GM21529 (cell line): ENCODE results near the gene ANKRD55.
"Not testable (repeated sequence)": the region's sequence is repeated elsewhere in the genome, so short reads cannot be mapped to it uniquely, and the experiment has no call there.

Experiments used
- ATAC-seq: cut with Tn5 transposase; IDR thresholded peaks from one replicate; pipeline ENCODE4 v1.9.1; 2021; ENCODE audit not compliant: unreplicated experiment

The ANKRD55 gene

DNA sequence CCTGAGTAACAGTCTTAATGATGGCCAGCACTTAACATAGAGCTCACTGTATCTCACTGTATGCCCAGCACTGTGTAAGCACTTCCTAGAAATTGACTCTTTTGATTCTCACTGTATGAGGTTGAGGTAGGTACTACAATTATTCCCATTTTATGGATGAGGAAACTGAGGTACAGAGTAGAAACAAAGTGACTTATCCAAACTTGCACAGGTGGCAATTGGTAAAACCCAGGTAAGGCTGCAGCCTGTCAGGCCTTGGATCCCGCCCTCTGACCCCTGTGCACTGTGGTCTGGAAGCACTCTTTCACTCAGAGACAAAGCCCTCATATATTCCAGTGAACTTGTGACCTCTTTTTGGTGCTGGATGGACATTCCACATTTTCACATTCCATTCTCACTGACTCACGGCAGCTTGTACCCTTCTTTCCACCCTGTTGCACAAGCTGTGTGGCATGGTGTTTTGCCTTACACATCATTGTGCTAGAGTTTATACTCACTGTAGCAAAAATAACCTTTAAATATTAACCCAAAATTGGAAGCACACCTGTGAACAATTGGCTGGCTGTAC lies 21.7 kb downstream of the ANKRD55 start:
- ATAC-seq, result no peak

DNA sequence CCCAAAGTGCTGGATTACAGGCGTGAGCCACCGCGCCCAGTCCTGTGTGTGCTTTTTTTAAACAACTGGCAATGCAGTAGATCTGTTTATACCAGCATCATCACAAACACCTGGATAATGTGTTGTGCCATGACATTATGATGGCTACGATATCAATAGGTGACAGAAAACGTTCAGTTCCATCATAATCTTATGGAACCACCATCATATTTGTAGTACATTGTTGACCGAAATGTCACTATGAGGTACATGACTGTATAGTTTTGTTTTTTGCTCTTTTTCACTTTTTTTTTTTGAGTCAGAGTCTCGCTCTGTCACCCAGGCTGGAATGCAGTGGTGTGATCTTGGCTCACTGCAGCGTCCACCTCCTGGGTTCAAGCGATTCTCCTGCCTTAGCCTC lies 24.4 kb downstream of the ANKRD55 start:
- ATAC-seq, result no peak

DNA sequence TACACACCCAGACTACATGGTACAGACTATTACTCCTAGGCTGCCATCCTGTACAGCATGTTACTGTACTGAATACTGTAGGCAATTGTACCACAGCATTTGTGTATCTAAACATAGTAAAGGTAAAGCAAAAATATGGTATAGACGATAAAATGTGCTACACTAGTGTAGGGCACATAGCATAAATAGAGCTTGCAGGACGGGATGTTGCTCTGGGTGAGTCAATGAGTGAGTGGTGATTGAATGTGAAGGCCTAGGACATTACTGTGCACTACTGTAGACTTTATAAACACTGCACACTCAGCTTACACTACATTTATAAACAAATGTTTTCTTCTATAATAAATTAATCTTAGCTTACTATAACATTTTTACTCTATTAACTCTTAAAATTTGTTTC lies 25.6 kb downstream of the ANKRD55 start:
- ATAC-seq, result no peak

DNA sequence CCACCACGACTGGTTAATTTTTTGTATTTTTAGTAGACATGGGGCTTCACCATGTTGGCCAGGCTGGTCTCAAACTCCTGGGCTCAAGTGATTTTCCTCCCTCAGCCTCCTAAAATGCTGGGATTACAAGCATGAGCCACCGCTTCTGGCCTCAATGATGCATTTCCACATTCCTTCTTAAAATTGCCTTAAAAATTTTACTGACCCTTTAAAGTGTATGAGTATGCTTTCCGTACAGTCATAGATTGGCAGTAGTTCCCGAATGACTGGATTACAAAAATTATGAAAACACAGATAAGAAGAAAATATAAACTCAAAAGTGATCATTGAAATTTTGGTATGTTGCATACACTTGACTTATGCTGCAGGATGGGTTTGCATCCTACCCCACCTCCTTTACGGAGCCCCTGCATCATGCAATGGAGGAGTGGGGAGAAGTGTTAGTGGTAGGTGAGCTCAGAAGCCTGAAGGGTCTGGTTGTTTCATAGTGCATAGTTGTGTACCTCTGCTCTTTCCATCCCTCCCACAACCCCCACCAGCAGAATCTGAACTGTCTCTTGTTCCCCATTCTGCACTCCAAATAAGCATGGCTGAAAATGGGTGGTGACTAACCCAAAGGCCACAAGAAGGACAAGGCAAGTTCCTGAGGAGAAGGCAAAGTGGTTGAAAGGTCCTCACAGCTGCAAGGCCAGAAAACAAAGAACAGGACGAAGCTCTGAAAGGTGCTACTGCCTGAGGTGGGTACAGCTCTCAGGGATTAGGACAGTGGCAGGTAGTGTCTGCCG lies 26.8 kb downstream of the ANKRD55 start:
- no peak for ATAC-seq

DNA sequence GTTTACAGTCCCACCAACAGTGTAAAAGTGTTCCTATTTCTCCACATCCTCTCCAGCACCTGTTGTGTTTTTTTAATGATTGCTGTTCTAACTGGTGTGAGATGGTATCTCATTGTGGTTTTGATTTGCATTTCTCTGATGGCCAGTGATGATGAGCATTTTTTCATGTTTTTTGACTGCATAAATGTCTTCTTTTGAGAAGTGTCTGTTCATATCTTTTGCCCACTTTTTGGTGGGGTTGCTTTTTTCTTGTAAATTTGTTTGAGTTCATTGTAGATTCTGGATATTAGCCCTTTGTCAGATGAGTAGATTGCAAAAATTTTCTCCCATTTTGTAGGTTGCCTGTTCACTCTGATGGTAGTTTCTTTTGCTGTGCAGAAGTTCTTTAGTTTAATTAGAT lies 29.2 kb downstream of the ANKRD55 start:
- ATAC-seq, result not testable (repeated sequence)

DNA sequence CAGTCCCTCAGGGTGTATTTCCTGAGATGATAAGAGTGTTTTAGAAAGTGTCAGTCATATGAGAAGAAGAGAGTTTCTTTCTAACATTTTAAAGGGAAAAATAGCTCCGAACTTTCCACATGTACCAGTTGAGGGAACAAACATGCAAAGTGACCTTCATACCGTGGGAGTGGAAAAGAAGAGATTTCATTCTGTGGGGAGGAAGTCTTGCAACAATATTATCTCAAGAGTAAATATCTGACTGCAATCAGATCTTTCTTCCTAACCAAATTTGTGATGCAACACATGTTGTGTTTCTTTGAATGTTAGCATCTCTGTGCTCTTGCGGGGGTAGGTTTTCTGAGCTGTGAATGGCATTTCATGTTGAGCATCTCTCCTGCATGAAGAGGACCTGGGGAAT lies 30.6 kb downstream of the ANKRD55 start:
- no peak for ATAC-seq

DNA sequence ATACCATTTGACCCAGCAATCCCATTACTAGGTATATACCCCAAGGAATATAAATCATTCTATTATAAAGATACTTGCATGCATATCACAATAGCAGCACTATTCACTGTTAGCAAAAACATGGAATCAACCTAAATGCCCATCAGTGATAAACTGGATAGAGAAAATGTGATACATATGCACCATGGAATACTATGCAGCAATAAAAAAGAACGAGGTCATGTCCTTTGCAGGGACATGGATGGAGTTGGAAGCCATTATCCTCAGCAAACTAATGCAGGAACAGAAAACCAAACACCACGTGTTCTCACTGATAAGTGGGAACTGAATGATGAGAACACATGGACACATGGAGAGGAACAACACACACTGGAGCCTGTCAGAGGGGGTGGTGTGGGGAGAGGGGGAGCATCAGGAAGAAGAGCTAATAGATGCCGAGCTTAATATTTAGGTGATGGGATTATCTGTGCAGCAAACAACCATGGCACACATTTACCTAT lies 31.3 kb downstream of the ANKRD55 start:
- ATAC-seq, result not testable (repeated sequence)

DNA sequence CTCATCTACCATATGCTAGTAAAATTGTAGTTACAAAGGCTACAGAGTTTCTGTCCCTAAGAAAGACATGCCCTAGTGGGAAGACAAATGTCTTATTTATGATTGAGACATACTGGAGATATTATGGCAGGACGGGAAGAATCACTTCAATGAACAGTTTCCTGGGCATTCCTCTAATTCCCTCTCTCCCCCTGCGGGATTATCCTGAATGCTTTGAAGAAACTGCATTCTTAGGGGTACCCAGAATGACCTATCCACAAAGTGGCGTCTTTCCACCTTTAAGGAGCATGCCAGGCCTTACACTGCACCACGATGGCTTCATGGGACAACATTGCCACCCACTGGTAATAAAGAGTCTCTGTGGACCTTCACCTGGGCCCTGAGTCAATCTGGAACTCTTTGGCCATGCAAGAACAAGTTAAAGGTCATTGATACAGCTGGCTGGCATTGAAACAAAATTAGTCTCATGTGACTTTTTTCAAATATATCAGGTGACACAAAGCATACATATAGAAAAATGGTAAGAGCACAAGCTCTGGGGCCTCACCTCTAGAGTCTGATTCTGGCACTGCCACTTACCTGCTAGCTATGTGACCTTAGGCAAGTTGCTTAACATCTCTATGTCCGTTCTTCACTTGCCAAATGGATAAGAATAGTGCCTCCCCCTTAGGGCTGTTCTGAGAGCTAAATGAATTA lies 32.0 kb downstream of the ANKRD55 start:
- peak; percentile 99 for ATAC-seq

DNA sequence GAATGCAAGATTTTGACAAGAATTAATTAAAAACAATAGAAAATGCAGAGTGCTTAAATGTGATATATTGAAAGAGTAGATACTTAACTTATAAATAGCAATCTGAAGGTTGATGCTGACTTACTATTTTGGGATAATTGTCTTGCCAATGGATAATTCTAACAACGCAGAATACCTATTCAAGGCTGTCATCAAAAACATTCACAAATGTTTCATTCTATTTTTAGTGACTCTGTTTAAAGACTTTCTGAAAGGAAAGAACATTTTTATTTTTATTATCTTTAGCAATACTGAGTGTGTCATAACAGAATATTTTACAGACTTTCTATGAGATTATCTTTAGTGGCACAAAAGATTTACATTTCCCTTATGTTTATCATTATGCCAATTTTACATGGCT lies 38.1 kb downstream of the ANKRD55 start:
- no peak for ATAC-seq

DNA sequence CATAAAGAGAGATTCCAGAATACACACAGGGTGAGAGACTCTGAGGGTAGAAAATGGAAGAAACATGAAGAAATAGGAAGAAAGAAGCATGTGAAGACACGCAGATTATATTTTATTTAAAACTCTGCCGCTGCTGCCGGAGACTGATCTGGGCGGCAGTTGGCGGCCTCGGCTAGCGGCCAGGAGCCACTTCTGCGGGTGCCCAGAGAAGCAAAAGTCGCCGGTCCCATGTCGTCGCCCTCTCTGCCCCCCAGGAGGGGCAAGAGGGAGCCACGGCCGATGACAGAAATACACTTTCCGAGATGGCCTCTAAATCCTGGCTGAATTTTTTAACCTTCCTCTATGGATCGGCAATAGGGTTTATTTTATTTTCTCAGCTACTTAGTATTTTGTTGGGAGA lies 40.9 kb downstream of the ANKRD55 start:
- no peak for ATAC-seq

DNA sequence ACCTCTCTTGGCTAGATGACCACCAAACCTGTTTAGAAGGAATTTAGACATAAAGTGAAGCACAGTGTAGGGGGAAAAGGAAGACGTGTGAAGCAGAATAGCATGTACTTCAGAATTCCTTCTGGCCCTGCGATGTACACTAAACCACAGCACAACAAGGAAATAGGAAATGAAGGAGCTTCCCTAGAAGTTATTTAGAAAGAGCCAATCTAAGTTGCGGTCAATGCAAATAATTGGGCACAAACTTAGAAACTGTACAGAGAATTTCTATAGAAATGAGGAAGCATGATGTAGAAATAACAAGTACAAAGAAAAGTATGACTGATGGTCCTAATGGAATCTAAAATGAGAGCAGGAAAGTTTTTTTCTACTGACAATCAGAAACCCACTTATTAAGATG lies 41.5 kb downstream of the ANKRD55 start:
- ATAC-seq, result no peak

DNA sequence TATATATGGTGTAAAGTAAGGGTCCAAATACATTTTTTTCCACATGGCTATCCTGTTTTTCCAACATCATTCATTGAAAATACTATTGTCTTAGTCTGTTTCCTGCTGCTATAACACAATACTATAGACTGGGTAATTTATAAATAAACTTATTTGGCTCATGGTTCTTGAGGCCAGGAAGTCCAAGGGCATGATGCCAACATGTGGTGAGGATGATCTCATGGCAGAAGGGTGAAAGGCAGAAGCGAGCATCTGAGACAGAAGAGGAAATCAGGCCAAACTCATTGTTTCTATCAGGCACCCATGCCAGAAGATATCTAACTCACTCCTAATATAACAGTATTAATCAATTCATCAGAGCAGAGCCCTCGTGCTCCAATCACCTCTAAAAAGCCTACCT lies 42.6 kb downstream of the ANKRD55 start:
- no peak for ATAC-seq

DNA sequence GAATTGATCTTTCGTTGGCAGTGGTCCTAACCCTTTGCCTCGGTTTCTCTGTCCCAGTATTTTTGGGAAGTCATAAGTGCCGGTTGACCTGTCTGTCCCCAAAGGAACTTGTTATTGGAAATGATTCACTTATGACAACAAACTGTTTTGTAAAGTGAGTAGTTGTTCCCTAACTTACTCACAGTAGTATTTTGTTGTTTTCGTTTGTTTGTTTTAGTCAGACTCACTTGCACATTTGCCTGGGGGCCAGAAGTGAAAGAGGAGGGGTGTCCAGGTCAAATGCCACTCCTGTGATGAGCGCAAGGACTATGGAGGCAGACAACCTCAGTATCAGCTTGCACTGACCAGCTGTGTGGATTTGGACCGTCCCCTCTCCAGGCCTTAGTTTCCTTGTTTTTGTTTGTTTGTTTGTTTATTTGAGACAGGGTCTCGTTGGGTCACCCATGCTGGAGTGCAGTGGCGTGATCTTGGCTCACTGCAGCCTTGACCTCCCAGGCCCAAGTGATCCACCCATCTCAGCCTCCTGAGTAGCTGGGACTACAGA lies 47.3 kb downstream of the ANKRD55 start:
- ATAC-seq, result no peak

DNA sequence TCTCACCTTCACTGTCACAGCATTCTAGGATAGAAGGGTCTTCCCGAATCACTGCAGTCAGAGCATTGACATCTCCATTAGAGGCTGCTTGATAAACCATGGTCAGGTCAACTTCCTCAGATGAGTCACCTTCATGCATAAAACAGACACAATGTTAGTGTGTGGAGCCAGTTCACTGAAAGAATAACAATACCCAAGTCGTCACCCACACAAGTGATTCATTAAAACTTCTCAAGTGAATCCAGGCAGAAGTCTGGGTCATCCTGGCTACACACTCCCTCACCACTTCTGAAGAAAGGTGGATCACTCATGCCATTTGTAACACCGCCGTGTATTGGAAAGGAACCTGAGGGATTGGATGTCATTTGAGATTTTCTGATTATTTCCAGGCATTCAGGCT lies 49.6 kb downstream of the ANKRD55 start:
- no peak for ATAC-seq

DNA sequence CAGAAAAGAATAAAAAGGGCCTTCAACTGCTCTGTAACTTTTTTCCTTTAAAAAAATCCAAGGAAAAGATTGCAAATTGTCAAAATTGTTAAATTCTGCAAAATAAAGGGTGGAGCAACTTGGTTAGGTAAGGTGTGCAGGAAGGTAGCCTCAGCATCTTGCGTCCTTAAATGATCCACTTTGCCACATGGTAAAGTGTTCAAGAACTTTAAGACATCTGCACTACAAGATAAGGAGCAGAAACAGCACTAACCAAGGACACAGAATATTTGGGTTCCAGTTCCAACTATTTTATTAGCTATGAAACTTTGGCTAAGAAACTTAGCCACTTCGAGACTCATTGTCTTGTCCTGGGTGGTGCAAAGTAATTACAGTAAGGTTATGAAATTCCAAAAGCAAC lies 53.7 kb downstream of the ANKRD55 start:
- ATAC-seq, result no peak

DNA sequence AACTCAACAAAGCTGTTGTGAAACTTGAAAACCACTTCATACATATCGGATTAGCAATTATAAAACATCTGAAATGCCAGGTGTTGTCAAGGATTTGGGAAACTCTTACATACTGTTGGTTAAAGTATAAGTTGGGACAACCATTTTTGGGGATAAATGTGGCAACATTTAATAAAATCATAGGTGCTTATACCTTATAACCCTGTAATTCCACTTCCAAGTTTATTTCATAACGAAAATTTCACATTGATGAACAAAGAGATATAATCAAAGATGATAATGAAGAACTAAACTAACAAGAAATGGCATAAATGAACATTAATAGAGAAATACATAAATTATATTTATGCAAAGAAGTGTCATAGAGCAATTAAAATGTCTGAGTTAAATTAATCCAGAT lies 54.3 kb downstream of the ANKRD55 start:
- no peak for ATAC-seq

DNA sequence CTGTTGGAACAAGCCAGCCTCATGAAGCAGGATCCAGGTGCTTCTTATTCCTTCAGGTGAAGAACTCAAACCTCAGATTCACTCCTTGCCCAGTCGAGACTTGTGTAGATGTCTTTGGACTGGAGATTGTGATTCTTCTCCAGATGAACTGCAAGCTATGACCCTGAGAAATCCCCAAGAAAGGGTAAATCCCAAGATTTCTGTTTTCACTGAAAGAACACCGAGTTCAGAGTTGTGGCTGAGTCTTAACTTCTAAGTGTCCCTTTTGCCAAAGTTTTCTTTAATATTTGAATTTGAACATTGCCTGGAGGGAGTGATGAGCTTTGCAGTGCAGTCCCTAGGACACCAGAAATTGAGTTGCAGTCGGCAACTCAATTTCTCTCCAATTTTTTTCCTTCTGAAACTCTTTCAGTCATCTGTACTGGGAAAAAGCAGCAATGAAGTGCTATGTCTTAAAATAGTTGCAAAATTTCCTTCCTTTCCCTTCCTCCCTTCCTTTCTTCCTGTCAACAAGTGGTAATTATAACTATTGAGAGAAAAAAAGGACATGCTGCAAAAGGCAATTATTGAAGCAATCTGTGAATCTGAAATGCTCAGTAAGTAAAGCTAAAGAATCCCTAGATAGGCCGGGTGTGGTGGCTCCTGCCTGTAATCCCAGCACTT lies 56.1 kb downstream of the ANKRD55 start:
- no peak for ATAC-seq

DNA sequence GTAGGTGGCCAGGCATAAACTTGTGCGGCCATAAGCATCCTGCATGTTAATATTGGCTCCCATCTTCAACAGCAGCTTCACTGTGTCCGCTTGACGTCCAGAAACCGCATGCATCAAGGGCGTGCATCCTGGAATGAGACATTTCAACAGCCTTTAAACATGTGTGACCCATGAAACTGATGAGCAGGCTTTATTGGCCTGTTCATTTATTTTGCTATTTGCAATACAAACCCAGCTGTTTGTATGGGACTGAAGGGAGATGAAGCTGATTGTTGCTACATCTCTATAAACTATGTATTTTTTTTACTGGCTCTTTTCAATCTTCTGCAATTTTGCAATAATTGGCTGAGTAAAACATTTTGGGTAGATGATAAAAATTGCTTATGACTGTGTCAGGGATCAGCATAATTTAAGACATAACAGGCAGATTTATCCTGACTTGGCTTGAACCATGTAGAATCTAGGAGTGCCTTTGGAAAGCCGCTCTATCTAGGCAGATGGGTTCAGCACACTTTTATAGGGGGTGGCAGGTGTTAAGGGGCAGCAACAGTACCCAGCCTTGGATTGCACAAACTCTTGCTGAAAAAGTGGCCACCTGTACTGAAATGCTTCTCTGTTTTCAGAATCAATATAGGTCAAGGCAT lies 56.9 kb downstream of the ANKRD55 start:
- ATAC-seq, result no peak

DNA sequence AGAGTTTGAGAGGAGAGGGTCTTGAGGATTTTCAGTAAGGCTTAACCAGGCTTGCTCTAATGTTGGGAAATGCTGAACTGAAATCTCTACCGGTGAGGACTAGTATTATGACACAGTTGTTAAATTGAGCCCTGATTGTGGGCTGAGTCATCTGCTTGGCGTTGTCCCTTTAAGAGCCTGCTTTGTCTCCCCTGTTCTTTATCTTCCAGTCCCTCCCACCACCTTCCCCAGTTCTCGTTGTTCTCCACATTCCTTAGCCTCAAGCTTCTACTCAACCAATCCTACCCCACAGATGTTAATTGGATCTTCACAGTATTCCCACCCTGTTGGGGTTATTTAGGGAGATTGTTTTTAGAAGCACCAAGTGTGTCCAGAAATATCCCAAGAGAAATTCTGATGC lies 57.6 kb downstream of the ANKRD55 start:
- ATAC-seq, result no peak

DNA sequence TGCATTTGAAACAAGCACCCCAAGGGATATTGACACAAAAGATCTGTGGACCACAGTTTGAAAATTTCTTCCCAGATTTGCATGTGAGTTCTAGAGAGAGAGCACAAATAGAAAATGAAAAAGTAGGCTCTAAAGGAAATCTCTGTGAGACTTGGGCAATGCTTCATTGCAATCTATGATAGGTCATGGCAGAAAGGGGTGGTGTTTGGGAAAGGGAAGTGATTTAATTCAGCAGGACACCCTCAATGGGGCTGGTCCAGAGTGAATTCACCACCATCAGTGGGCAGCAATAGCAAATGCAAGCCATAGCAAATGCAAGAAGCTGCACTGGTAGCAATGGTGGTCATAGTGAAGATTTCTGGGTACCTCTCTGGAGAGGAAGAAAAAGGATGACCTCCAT lies 58.1 kb downstream of the ANKRD55 start:
- ATAC-seq, result no peak

DNA sequence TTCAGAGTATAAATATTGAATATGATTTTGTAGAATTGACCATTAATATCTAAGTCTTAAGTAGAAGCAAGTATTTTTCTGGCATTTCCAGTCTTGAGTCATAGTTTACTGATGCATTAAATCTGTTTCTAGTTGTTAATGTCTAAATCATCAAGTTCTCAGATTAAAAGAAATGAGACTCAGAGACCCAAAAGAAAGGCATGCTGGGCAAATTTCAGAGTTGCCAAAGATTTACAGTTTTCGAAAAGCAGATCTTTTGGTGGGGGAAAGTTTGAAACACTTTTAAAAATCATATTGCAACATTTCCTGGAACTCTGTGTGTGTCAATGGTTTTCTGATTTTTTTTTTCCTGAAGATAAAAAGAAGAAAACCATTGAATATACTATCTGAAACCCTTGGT lies 60.9 kb downstream of the ANKRD55 start:
- no peak for ATAC-seq
